Activated T-cell treated with anti-CD3 and anti-CD28 coated beads, Interleukin-2, amount 50 U/mL, for 4 hours (primary cell): ENCODE results near the gene VAMP1. TPM values are rescaled to one million over a fixed set of nuclear protein-coding genes. Genes with fewer than 3 reads are reported as not detected.

Experiments
- ATAC-seq, 2 donors: fragments of 200-7000 bp; cut with Tn5 transposase; one replicate each; pipeline ENCODE4 v1.10.0; 2021
- DNase-seq: peaks from one replicate; pipeline ENCODE4 v3.0.0-alpha.2; 2020
- H3K27me3 Mint-ChIP-seq: one replicate; pipeline ENCODE4 v1.8.0; 2021; ENCODE audit warnings: low read depth, mixed read lengths
- H3K36me3 Mint-ChIP-seq: one replicate; pipeline ENCODE4 v1.8.0; 2022; ENCODE audit warnings: mixed read lengths; ENCODE audit not compliant: insufficient read depth
- H3K4me1 Mint-ChIP-seq: one replicate; pipeline ENCODE4 v1.8.0; 2021; ENCODE audit warnings: low read depth, mixed read lengths
- H3K4me3 Mint-ChIP-seq: one replicate; pipeline ENCODE4 v1.8.0; 2021; ENCODE audit warnings: mild to moderate bottlenecking, moderate library complexity, mixed read lengths
- H3K9me3 Mint-ChIP-seq: one replicate; pipeline ENCODE4 v1.8.0; 2021; ENCODE audit warnings: mixed read lengths
- total RNA-seq, 3 donors: library from RNA; stranded (reverse); gene quantifications; one replicate each; pipeline ENCODE4 v1.2.1, GENCODE V29; 2021

Gene VAMP1
- total RNA-seq, 3 donors from 2014 or later = 17.1 to 22.9 (median 21.6) TPM

GRCh38 chr12:6450869-6451347, 19.6 kb downstream of the VAMP1 start:
- ATAC-seq = peak in 1 of 2 donors; percentile 1
- Mint-ChIP-seq H3K27me3 (no peaks in the 10 kb centered on the region), H3K36me3 (peaks cover 17% of the 10 kb centered on the region)

DNA sequence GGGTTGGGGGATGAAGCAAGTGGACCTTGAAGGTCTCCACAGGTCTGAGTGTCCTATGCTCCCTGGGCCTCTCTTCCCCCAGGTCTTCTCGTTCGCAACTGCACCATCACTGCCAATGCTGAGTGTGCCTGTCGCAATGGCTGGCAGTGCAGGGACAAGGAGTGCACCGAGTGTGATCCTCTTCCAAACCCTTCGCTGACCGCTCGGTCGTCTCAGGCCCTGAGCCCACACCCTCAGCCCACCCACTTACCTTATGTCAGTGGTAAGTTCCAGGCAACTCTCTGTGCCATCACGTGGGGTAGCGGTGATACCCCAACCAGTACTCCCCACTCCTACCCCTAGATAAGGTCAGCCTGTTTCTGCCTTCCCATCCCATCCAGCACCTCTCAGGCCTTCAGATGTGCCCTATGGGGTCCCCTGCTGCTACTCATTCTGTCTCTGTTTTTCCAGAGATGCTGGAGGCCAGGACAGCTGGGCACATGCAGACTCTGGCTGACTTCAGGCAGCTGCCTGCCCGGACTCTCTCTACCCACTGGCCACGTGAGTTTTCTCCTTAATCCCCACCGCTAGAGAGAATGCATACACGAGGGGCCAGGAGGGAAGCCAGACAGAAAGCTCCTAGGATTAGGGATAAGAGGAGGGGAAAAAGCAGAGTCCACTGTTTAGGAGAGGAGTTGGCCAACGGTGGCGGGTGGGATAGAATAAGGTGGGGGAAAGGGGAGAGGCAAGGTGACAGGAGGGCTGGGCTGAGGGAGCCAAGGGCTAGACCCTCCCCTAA, 20.2 kb downstream of the VAMP1 start:
- Mint-ChIP-seq H3K9me3 (no peaks in the 10 kb centered on the region), H3K4me1 (peaks cover 77% of the 10 kb centered on the region), H3K36me3 (peaks cover 14% of the 10 kb centered on the region)

More at GRCh38 chr12:6450869-6451347, 19.6 kb downstream of the VAMP1 start:
- H3K4me1 Mint-ChIP-seq = peaks cover 75% of the 10 kb centered on the region
- no peak for DNase-seq
- peak overlapping the region; percentile 100 for H3K4me3 Mint-ChIP-seq
- H3K9me3 Mint-ChIP-seq = no peaks in the 10 kb centered on the region

GRCh38 chr12:6444704-6445688, 25.5 kb downstream of the VAMP1 start, which contains the start of gene CD27:
Gene CD27 (plus strand): TSS chr12:6444955. CDS start chr12:6445096, 141 bp downstream.
- H3K27me3 Mint-ChIP-seq = no peaks in the 10 kb centered on the region
- H3K36me3 Mint-ChIP-seq = no peaks in the 10 kb centered on the region

More for the DNA sequence above, 20.2 kb downstream of the VAMP1 start:
- DNase-seq (no peak), ATAC-seq (no peak)
- H3K4me3 Mint-ChIP-seq = peak overlapping the region; percentile 100
- H3K27me3 Mint-ChIP-seq = no peaks in the 10 kb centered on the region

GRCh38 chr12:6444031-6444430, 26.4 kb downstream of the VAMP1 start:
- Mint-ChIP-seq H3K9me3 (no peaks in the 10 kb centered on the region), H3K27me3 (no peaks in the 10 kb centered on the region), H3K4me3 (peak overlapping the region; percentile 90), H3K36me3 (no peaks in the 10 kb centered on the region), H3K4me1 (peaks cover 67% of the 10 kb centered on the region)
- ATAC-seq = no peak
- DNase-seq = no peak

More at GRCh38 chr12:6444704-6445688, 25.5 kb downstream of the VAMP1 start, which contains the start of gene CD27:
- Mint-ChIP-seq H3K4me1 (peaks cover 70% of the 10 kb centered on the region), H3K9me3 (no peaks in the 10 kb centered on the region), H3K4me3 (peak within 1 kb of the TSS; percentile 90)
- DNase-seq = no peak
- ATAC-seq = peak; percentile 28 to 32

DNA sequence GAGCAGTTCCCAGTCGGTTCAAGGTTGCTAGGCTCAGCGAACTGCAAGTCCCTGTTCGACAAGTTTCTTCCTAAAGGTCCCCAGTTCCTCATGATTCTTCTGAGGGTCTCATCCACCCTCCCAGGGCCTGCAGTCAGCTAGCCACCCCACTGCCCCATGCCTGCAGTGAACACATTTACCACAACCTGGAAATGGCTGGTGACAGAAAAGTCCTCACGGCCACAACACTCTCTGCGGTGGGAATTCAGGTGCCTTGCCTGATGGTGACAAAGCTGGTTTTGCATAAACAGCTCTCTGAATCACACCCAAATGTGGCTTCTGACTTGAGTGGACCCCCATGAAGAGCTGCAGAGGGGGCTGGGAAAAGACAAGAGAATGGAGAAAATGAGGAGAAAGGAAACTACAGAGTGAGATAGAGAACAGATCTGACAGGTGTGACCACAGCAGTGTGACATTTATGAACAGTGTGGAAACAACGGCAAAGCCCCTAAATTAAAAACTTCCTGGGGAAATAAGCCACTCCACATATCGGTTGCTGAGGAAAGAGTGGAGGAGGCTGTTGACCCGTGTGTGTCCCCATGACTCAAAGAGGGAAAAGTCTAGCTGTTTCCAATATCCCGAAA, 27.0 kb downstream of the VAMP1 start:
- H3K4me1 Mint-ChIP-seq = peaks cover 68% of the 10 kb centered on the region
- H3K36me3 Mint-ChIP-seq = no peaks in the 10 kb centered on the region
- DNase-seq = no peak
- ATAC-seq = peak; percentile 75 to 80
- no peaks in the 10 kb centered on the region for H3K9me3 Mint-ChIP-seq
- peak overlapping the region; percentile 90 for H3K4me3 Mint-ChIP-seq
- H3K27me3 Mint-ChIP-seq = no peaks in the 10 kb centered on the region

DNA sequence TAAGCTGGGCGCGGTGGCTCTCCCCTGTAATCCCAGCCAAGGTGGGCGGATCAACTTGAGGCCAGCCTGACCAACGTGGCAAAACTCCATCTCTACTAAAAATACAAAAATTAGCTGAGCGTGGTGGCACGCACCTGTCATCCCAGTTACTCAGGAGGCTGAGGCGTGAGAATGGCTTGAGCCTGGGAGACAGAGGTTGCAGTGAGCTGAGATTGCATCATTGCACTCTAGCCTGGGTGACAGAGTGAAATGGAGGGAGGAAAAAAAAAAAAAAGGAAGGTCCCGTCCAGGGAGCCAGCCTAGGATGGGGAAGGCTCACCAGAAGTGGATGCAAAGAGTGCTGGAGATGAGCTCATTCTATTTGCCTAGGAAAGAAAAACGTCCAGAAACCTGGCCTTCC, 27.6 kb downstream of the VAMP1 start:
- ATAC-seq = no peak
- Mint-ChIP-seq H3K9me3 (no peaks in the 10 kb centered on the region), H3K27me3 (no peaks in the 10 kb centered on the region), H3K4me3 (peak overlapping the region; percentile 33), H3K36me3 (no peaks in the 10 kb centered on the region), H3K4me1 (peaks cover 64% of the 10 kb centered on the region)
- DNase-seq = no peak

- DNase-seq = no peak
- Mint-ChIP-seq H3K4me3 (no peak overlapping the region), H3K9me3 (no peaks in the 10 kb centered on the region), H3K27me3 (no peaks in the 10 kb centered on the region), H3K4me1 (peaks cover 43% of the 10 kb centered on the region), H3K36me3 (no peaks in the 10 kb centered on the region)
- no peak for ATAC-seq
Measured at GRCh38 chr12:6440391-6440790, 30.1 kb downstream of the VAMP1 start.

- no peaks in the 10 kb centered on the region for H3K36me3 Mint-ChIP-seq
- peaks cover 36% of the 10 kb centered on the region for H3K4me1 Mint-ChIP-seq
- no peaks in the 10 kb centered on the region for H3K27me3 Mint-ChIP-seq
- ATAC-seq = no peak
- no peak overlapping the region for H3K4me3 Mint-ChIP-seq
- no peaks in the 10 kb centered on the region for H3K9me3 Mint-ChIP-seq
- no peak for DNase-seq
Measured at GRCh38 chr12:6438345-6438744, 32.1 kb downstream of the VAMP1 start.

DNA sequence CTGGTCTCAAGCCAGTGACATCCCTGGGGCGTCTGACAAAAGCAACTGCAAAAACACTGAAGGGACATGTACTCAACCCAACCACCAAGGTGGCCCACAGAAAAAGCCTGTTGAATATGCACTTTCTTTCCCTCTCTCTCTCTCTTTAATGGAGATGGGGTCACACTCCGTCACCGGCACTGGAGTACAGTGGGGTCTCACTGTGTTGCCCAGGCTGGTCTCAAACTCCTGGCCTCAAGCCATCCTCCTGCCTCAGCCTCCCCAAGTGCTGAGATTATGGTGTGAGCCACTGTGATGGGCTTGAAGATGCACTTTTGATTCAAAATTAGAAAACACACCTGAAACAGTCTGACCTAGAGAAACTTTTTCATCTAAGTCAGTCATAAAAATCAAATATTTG, 32.9 kb downstream of the VAMP1 start:
- no peak for DNase-seq
- H3K9me3 Mint-ChIP-seq = no peaks in the 10 kb centered on the region

DNA sequence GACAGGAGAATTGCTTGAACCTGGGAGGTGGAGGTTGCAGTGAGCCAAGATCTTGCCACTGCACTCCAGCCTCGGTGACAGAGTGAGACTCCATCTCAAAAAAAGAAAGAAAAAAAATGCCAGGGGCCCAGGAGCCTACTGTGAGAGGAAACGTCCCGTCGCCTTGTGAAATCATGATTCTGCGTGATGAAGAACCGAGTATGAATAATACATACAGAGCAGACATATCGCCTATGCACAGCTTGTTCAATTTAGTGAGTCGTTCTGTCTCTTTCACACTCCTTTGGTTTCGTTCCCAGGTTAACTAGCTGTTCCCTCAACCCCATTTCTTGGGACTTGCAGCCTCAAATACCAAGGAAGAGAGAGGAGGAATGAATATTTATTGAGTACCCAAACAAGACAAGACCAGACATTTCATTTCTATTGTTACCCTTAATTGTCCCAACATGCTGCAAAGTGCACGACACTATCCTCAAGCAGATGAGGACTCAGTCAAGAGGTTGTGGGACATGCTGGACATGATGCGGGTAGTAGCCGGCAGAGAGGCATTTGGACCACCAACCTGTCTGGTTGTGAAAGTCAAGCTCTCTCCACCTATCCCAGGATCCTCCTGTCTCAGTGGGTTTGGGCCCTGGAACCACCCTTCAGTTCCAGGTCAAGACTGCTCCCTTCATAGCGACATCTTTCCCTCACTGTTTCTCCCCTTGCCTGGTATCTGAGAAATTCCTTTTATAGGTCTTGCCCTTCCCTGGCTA, 34.3 kb downstream of the VAMP1 start:
- H3K4me1 Mint-ChIP-seq = peaks cover 32% of the 10 kb centered on the region
- no peaks in the 10 kb centered on the region for H3K36me3 Mint-ChIP-seq
- H3K4me3 Mint-ChIP-seq = no peak overlapping the region
- no peaks in the 10 kb centered on the region for H3K9me3 Mint-ChIP-seq
- H3K27me3 Mint-ChIP-seq = no peaks in the 10 kb centered on the region
- DNase-seq (no peak), ATAC-seq (no peak)

More for the DNA sequence above, 32.9 kb downstream of the VAMP1 start:
- Mint-ChIP-seq H3K4me3 (no peak overlapping the region), H3K27me3 (no peaks in the 10 kb centered on the region), H3K36me3 (no peaks in the 10 kb centered on the region), H3K4me1 (peaks cover 35% of the 10 kb centered on the region)
- ATAC-seq = no peak

GRCh38 chr12:6434205-6435140, 36.0 kb downstream of the VAMP1 start:
- Mint-ChIP-seq H3K36me3 (no peaks in the 10 kb centered on the region), H3K4me1 (peaks cover 44% of the 10 kb centered on the region), H3K4me3 (peak overlapping the region; percentile 53), H3K27me3 (no peaks in the 10 kb centered on the region), H3K9me3 (no peaks in the 10 kb centered on the region)
- DNase-seq (no peak), ATAC-seq (peak; percentile 81 to 82)

GRCh38 chr12:6432991-6433390, 37.5 kb downstream of the VAMP1 start:
- H3K4me3 Mint-ChIP-seq = no peak overlapping the region
- no peaks in the 10 kb centered on the region for H3K9me3 Mint-ChIP-seq
- ATAC-seq (peak in 1 of 2 donors; percentile 19), DNase-seq (no peak)
- H3K27me3 Mint-ChIP-seq = no peaks in the 10 kb centered on the region
- no peaks in the 10 kb centered on the region for H3K36me3 Mint-ChIP-seq
- peaks cover 47% of the 10 kb centered on the region for H3K4me1 Mint-ChIP-seq
